GM10248 (cell line): ENCODE results near the gene CEP41.

ENCODE experiments used
- CTCF ChIA-PET: fragments of 300-600 bp; sonication (Branson Sonifier 250); formaldehyde crosslinking; extraction: SDS; loops from one replicate; lab custom pipeline; 2021; ENCODE audit warnings: antibody characterized with exemption; lab: Yijun Ruan, JAX
- POLR2A ChIA-PET: fragments of 350-650 bp; sonication (Branson Sonifier 250); formaldehyde crosslinking; extraction: SDS; loops from one replicate; lab custom pipeline; 2020; ENCODE audit warnings: antibody characterized with exemption; lab: Yijun Ruan, JAX
- DNase-seq: peaks from one replicate; pipeline ENCODE4 v3.0.0; 2012; ENCODE audit errors: extremely low spot score
- CTCF ChIP-seq: IDR thresholded peaks from 2 replicates; pipeline ENCODE4 v1.5.1; 2012; ENCODE audit warnings: mild to moderate bottlenecking, low read depth; ENCODE audit errors: extremely low read depth, missing control alignments, control extremely low read depth

Gene CEP41

GRCh38 chr7:130384841-130385599, 55.8 kb downstream of the CEP41 start:
- POLR2A ChIA-PET = no interaction called here
- DNase-seq = no peak
- TF ChIP-seq CTCF = no peak
- CTCF ChIA-PET = interaction anchor here (0.8 kb wide), 1 partner anchor 8 kb away, joined by 3 read pairs; no protein-coding TSS in a partner anchor

- CTCF ChIA-PET = interaction anchor here (0.8 kb wide), 1 partner anchor 9 kb away, joined by 3 read pairs; no protein-coding TSS in a partner anchor
- POLR2A ChIA-PET = no interaction called here
- no peak for TF ChIP-seq CTCF
- DNase-seq = no peak
Measured at GRCh38 chr7:130384371-130384801, 56.4 kb downstream of the CEP41 start.

GRCh38 chr7:130383187-130383980, 57.4 kb downstream of the CEP41 start:
- ChIA-PET CTCF (no interaction called here), POLR2A (no interaction called here)
- TF ChIP-seq CTCF = no peak
- no peak for DNase-seq

- CTCF ChIA-PET = no interaction called here
- POLR2A ChIA-PET = no interaction called here
- TF ChIP-seq CTCF = no peak
- DNase-seq = no peak
Measured at GRCh38 chr7:130381468-130382312, 59.1 kb downstream of the CEP41 start.

GRCh38 chr7:130380861-130381455, 59.9 kb downstream of the CEP41 start:
- ChIA-PET CTCF (interaction anchor here (0.9 to 1.0 kb wide), 2 partner anchors 15 to 19 kb away, joined by 3 read pairs; no protein-coding TSS in a partner anchor), POLR2A (no interaction called here)
- TF ChIP-seq CTCF = no peak
- DNase-seq = no peak
